Activated CD4-positive, alpha-beta T cell treated with anti-CD3 and anti-CD28 coated beads, Interleukin-2, amount 10 ng/mL, durations not matched to agents 7 days and 5 days (primary cell): ENCODE results near the gene WIPF1. TPM values are rescaled to one million over a fixed set of nuclear protein-coding genes. Genes with fewer than 3 reads are reported as not detected.

Experiments
- CTCF ChIA-PET: fragments of 350-600 bp; sonication (Branson Sonifier 250); formaldehyde crosslinking; loops from one replicate; lab custom pipeline; 2021; ENCODE audit warnings: antibody characterized with exemption; lab: Charles Lee
- POLR2A ChIA-PET: fragments of 350-600 bp; sonication (Branson Sonifier 250); formaldehyde crosslinking; loops from one replicate; lab custom pipeline; 2021; ENCODE audit warnings: antibody characterized with exemption; lab: Charles Lee
- DNase-seq: peaks from one replicate; pipeline ENCODE4 v3.0.0-alpha.2; 2020
- H3K27ac Mint-ChIP-seq: one replicate; pipeline ENCODE4 v1.8.0; 2021; ENCODE audit warnings: mild to moderate bottlenecking, moderate library complexity, mixed read lengths
- H3K27me3 Mint-ChIP-seq: one replicate; pipeline ENCODE4 v1.8.0; 2021; ENCODE audit warnings: mixed read lengths
- H3K36me3 Mint-ChIP-seq: one replicate; pipeline ENCODE4 v1.8.0; 2021; ENCODE audit warnings: low read depth, mixed read lengths
- H3K4me1 Mint-ChIP-seq: one replicate; pipeline ENCODE4 v1.8.0; 2021; ENCODE audit warnings: mixed read lengths
- H3K4me3 Mint-ChIP-seq: one replicate; pipeline ENCODE4 v1.8.0; 2021; ENCODE audit warnings: mild to moderate bottlenecking, moderate library complexity, mixed read lengths
- H3K9me3 Mint-ChIP-seq: one replicate; pipeline ENCODE4 v1.8.0; 2021; ENCODE audit warnings: mixed read lengths
- total RNA-seq, 2 experiments: library from RNA; stranded (reverse); gene quantifications; one replicate each; pipeline ENCODE4 v1.2.3, GENCODE V29; 2021

Gene WIPF1
- total RNA-seq, 2 experiments from 2014 or later = 378 to 423 TPM

GRCh38 chr2:174607989-174608865 lies 10.6 kb upstream of the WIPF1 start:
- DNase-seq = peak; percentile 50
- CTCF ChIA-PET = interaction anchor here (0.9 to 8.8 kb wide), 4 partner anchors 10 to 24 kb away, joined by 3 to 91 read pairs (median 6); partner anchors contain the start of gene WIPF1
- POLR2A ChIA-PET = interaction anchor here (0.5 to 1.5 kb wide), 6 partner anchors 10 to 24 kb away, joined by 3 to 4 read pairs (median 3); no protein-coding TSS in a partner anchor
- Mint-ChIP-seq H3K4me1 (peaks cover 86% of the 10 kb centered on the region), H3K36me3 (peaks cover 55% of the 10 kb centered on the region), H3K4me3 (peak overlapping the region; percentile 4), H3K9me3 (no peaks in the 10 kb centered on the region), H3K27ac (peak overlapping the region; percentile 85), H3K27me3 (no peaks in the 10 kb centered on the region)

GRCh38 chr2:174607584-174607983 lies 10.0 kb upstream of the WIPF1 start:
- ChIA-PET CTCF (interaction anchor here (1.7 to 8.8 kb wide), 2 partner anchors 9 to 25 kb away, joined by 5 to 91 read pairs; partner anchors contain the start of gene WIPF1), POLR2A (interaction anchor here (1.5 kb wide), 1 partner anchor 11 kb away, joined by 3 read pairs; no protein-coding TSS in a partner anchor)
- Mint-ChIP-seq H3K4me1 (peaks cover 87% of the 10 kb centered on the region), H3K4me3 (no peak overlapping the region), H3K27ac (peak overlapping the region; percentile 85), H3K9me3 (no peaks in the 10 kb centered on the region), H3K36me3 (peaks cover 54% of the 10 kb centered on the region), H3K27me3 (no peaks in the 10 kb centered on the region)
- DNase-seq = no peak

GRCh38 chr2:174606336-174606735 lies 8.7 kb upstream of the WIPF1 start:
- no peak for DNase-seq
- H3K27ac Mint-ChIP-seq = peak overlapping the region; percentile 84
- ChIA-PET CTCF (interaction anchor here (1.1 to 1.4 kb wide), 2 partner anchors 9 to 23 kb away, joined by 3 read pairs; partner anchors contain the start of gene WIPF1), POLR2A (no interaction called here)
- H3K4me3 Mint-ChIP-seq = no peak overlapping the region
- H3K9me3 Mint-ChIP-seq = no peaks in the 10 kb centered on the region
- peaks cover 89% of the 10 kb centered on the region for H3K4me1 Mint-ChIP-seq
- peaks cover 51% of the 10 kb centered on the region for H3K36me3 Mint-ChIP-seq
- no peaks in the 10 kb centered on the region for H3K27me3 Mint-ChIP-seq

- peaks cover 87% of the 10 kb centered on the region for H3K4me1 Mint-ChIP-seq
- H3K4me3 Mint-ChIP-seq = no peak overlapping the region
- CTCF ChIA-PET = interaction anchor here (1.0 to 1.4 kb wide), 2 partner anchors 23 to 26 kb away, joined by 3 read pairs; no protein-coding TSS in a partner anchor
- H3K27me3 Mint-ChIP-seq = no peaks in the 10 kb centered on the region
- POLR2A ChIA-PET = no interaction called here
- H3K9me3 Mint-ChIP-seq = no peaks in the 10 kb centered on the region
- peaks cover 49% of the 10 kb centered on the region for H3K36me3 Mint-ChIP-seq
- peak overlapping the region; percentile 68 for H3K27ac Mint-ChIP-seq
- no peak for DNase-seq
Measured at GRCh38 chr2:174605687-174606086, 8.1 kb upstream of the WIPF1 start.

GRCh38 chr2:174603280-174603679 lies 5.7 kb upstream of the WIPF1 start:
- DNase-seq = peak; percentile 68
- no peaks in the 10 kb centered on the region for H3K27me3 Mint-ChIP-seq
- ChIA-PET POLR2A (interaction anchor here (0.6 kb wide), 1 partner anchor 8 kb away, joined by 4 read pairs; no protein-coding TSS in a partner anchor), CTCF (interaction anchor here (0.7 to 10.9 kb wide), 11 partner anchors 9 to 141 kb away, joined by 3 to 91 read pairs (median 3); no protein-coding TSS in a partner anchor)
- H3K4me1 Mint-ChIP-seq = peaks cover 87% of the 10 kb centered on the region
- peak overlapping the region; percentile 31 for H3K27ac Mint-ChIP-seq
- H3K36me3 Mint-ChIP-seq = peaks cover 58% of the 10 kb centered on the region
- H3K4me3 Mint-ChIP-seq = no peak overlapping the region
- no peaks in the 10 kb centered on the region for H3K9me3 Mint-ChIP-seq

- Mint-ChIP-seq H3K27me3 (no peaks in the 10 kb centered on the region), H3K9me3 (no peaks in the 10 kb centered on the region), H3K4me3 (no peak overlapping the region), H3K4me1 (peaks cover 86% of the 10 kb centered on the region), H3K36me3 (peaks cover 61% of the 10 kb centered on the region), H3K27ac (peak overlapping the region; percentile 31)
- DNase-seq = no peak
- CTCF ChIA-PET = interaction anchor here (0.7 to 10.9 kb wide), 10 partner anchors 9 to 140 kb away, joined by 3 to 91 read pairs (median 3); no protein-coding TSS in a partner anchor
- POLR2A ChIA-PET = interaction anchor here (0.6 kb wide), 1 partner anchor 8 kb away, joined by 4 read pairs; no protein-coding TSS in a partner anchor
Measured at GRCh38 chr2:174602745-174603144, 5.1 kb upstream of the WIPF1 start.

GRCh38 chr2:174600349-174600748 lies 2.7 kb upstream of the WIPF1 start:
- CTCF ChIA-PET = interaction anchor here (1.0 to 10.9 kb wide), 4 partner anchors 12 to 37 kb away, joined by 3 to 91 read pairs (median 5); no protein-coding TSS in a partner anchor
- POLR2A ChIA-PET = interaction anchor here (1.2 kb wide), 1 partner anchor 30 kb away, joined by 4 read pairs; no protein-coding TSS in a partner anchor
- Mint-ChIP-seq H3K27ac (peak overlapping the region; percentile 99), H3K9me3 (no peaks in the 10 kb centered on the region), H3K27me3 (no peaks in the 10 kb centered on the region), H3K4me1 (peaks cover 66% of the 10 kb centered on the region), H3K36me3 (peaks cover 71% of the 10 kb centered on the region), H3K4me3 (no peak overlapping the region)
- no peak for DNase-seq

- H3K27me3 Mint-ChIP-seq = peaks cover 2% of the 10 kb centered on the region
- peaks cover 64% of the 10 kb centered on the region for H3K4me1 Mint-ChIP-seq
- peak overlapping the region; percentile 99 for H3K27ac Mint-ChIP-seq
- ChIA-PET POLR2A (interaction anchor here (1.0 to 1.2 kb wide), 2 partner anchors 31 to 33 kb away, joined by 3 to 4 read pairs; no protein-coding TSS in a partner anchor), CTCF (interaction anchor here (1.0 to 10.9 kb wide), 4 partner anchors 13 to 38 kb away, joined by 3 to 91 read pairs (median 3); no protein-coding TSS in a partner anchor)
- peaks cover 74% of the 10 kb centered on the region for H3K36me3 Mint-ChIP-seq
- peak overlapping the region; percentile 49 for H3K4me3 Mint-ChIP-seq
- no peaks in the 10 kb centered on the region for H3K9me3 Mint-ChIP-seq
- no peak for DNase-seq
Measured at GRCh38 chr2:174599310-174599921, 1.8 kb upstream of the WIPF1 start.

GRCh38 chr2:174597009-174597344 lies 627 bp downstream of the WIPF1 start:
- Mint-ChIP-seq H3K9me3 (no peaks in the 10 kb centered on the region), H3K27me3 (peaks cover 2% of the 10 kb centered on the region), H3K27ac (peak overlapping the region; percentile 99), H3K4me3 (peak overlapping the region; percentile 88), H3K36me3 (peaks cover 77% of the 10 kb centered on the region), H3K4me1 (peaks cover 55% of the 10 kb centered on the region)
- ChIA-PET CTCF (interaction anchor here (0.8 to 10.9 kb wide), 4 partner anchors 8 to 35 kb away, joined by 3 to 91 read pairs (median 5); no protein-coding TSS in a partner anchor), POLR2A (interaction anchor here (2.2 to 5.4 kb wide), 2 partner anchors 37 to 85 kb away, joined by 10 to 53 read pairs; no protein-coding TSS in a partner anchor)
- DNase-seq = no peak

GRCh38 chr2:174595891-174596397 lies 1.7 kb downstream of the WIPF1 start:
- Mint-ChIP-seq H3K9me3 (peaks cover 3% of the 10 kb centered on the region), H3K27me3 (peaks cover 2% of the 10 kb centered on the region), H3K27ac (peak overlapping the region; percentile 99), H3K4me1 (peaks cover 55% of the 10 kb centered on the region), H3K4me3 (peak overlapping the region; percentile 88), H3K36me3 (peaks cover 77% of the 10 kb centered on the region)
- no peak for DNase-seq
- CTCF ChIA-PET = interaction anchor here (1.2 to 10.9 kb wide), 2 partner anchors 16 to 112 kb away, joined by 3 to 91 read pairs; no protein-coding TSS in a partner anchor
- POLR2A ChIA-PET = interaction anchor here (1.0 to 5.4 kb wide), 2 partner anchors 13 to 38 kb away, joined by 3 to 53 read pairs; no protein-coding TSS in a partner anchor

- Mint-ChIP-seq H3K36me3 (peaks cover 80% of the 10 kb centered on the region), H3K9me3 (peaks cover 3% of the 10 kb centered on the region), H3K27ac (peak overlapping the region; percentile 99), H3K4me1 (peaks cover 57% of the 10 kb centered on the region), H3K27me3 (peaks cover 2% of the 10 kb centered on the region), H3K4me3 (peak overlapping the region; percentile 88)
- no peak for DNase-seq
- CTCF ChIA-PET = interaction anchor here (0.7 to 10.9 kb wide), 7 partner anchors 17 to 112 kb away, joined by 3 to 91 read pairs (median 3); partner anchors contain the start of gene GPR155
- POLR2A ChIA-PET = interaction anchor here (0.6 to 5.4 kb wide), 9 partner anchors 8 to 794 kb away, joined by 3 to 53 read pairs (median 3); no protein-coding TSS in a partner anchor
Measured at GRCh38 chr2:174595116-174595809, 2.3 kb downstream of the WIPF1 start.
